Mucosa of descending colon (tissue), 3 donors: Measurements from ENCODE around the gene HOMER1. TPM values are rescaled to one million over a fixed set of nuclear protein-coding genes. Genes with fewer than 3 reads are reported as not detected.
A peak's percentile ranks its signal among the peaks of the same experiment; 100 is the strongest.

ENCODE experiments used
- ATAC-seq: fragments of 200-7000 bp; cut with Tn5 transposase; one replicate; pipeline ENCODE4 v1.9.1; 2020; ENCODE audit warnings: mild to moderate bottlenecking, moderate library complexity
- DNase-seq, 3 donors: peaks; one replicate each; pipeline ENCODE4 v3.0.0-alpha.2; 2020
- H3K36me3 ChIP-seq: fragments of 200-600 bp; one replicate; pipeline ENCODE4 v1.8.0; 2021; ENCODE audit warnings: low read depth, mild to moderate bottlenecking
- H3K4me1 ChIP-seq: fragments of 200-600 bp; one replicate; pipeline ENCODE4 v1.8.0; 2021; ENCODE audit warnings: low read depth, mild to moderate bottlenecking
- H3K4me3 ChIP-seq: fragments of 200-600 bp; one replicate; pipeline ENCODE4 v1.8.0; 2021; ENCODE audit warnings: mild to moderate bottlenecking
- H3K9me3 ChIP-seq: fragments of 200-600 bp; one replicate; pipeline ENCODE4 v1.8.0; 2021; ENCODE audit warnings: mild to moderate bottlenecking
- CTCF ChIP-seq: fragments of 200-600 bp; IDR thresholded peaks from one replicate; pipeline ENCODE4 v1.8.0; 2022; ENCODE audit warnings: antibody characterized with exemption, mild to moderate bottlenecking
- intact Hi-C, 2 donors: fragments of 100-400 bp; cut with DNase I in 1 of 2; cut with micrococcal nuclease in 1 of 2; formaldehyde crosslinking; loops; one replicate each; pipeline versions ENCODE4 v1.11.0 to v1.11.1; 2022; cut with DNase I, micrococcal nuclease
- total RNA-seq, 3 donors: library from RNA; stranded (reverse); fragmentation: NEBNext Ultra II Directional in 2 of 3; extraction: Animal tissue kit (Norgen Biotek cat#: 25700) in 2 of 3; gene quantifications; one replicate each; pipeline versions ENCODE4 v1.2.1 to v1.2.4, GENCODE V29; 2021 to 2023
- donor health status: DM: no; HTN: no; CAD: no; lungs with moderate emphysema.
- donor health status: DM: no; HTN: no; CAD: no.
- donor health status: DM: no; HTN: yes; CAD: no.

Gene HOMER1
- total RNA-seq, 3 donors from 2014 or later, result 1.1 to 7.4 (median 2.2) TPM

GRCh38 chr5:79420248-79420647, 93.7 kb downstream of the HOMER1 start:
- H3K9me3 ChIP-seq, result no peaks in the 10 kb centered on the region
- ATAC-seq (no peak), DNase-seq (no peak)
- H3K4me3 ChIP-seq, result no peak overlapping the region
- intact Hi-C loops, result no loop called here
- no peak for TF ChIP-seq CTCF
- no peaks in the 10 kb centered on the region for H3K4me1 ChIP-seq
- H3K36me3 ChIP-seq, result no peaks in the 10 kb centered on the region

- intact Hi-C loops, result no loop called here
- no peaks in the 10 kb centered on the region for H3K4me1 ChIP-seq
- TF ChIP-seq CTCF, result no peak
- no peak overlapping the region for H3K4me3 ChIP-seq
- no peak for ATAC-seq
- no peak for DNase-seq
- no peaks in the 10 kb centered on the region for H3K9me3 ChIP-seq
- H3K36me3 ChIP-seq, result no peaks in the 10 kb centered on the region
Measured at GRCh38 chr5:79418276-79418675, 95.7 kb downstream of the HOMER1 start.

GRCh38 chr5:79417495-79417894, 96.4 kb downstream of the HOMER1 start:
- no peak overlapping the region for H3K4me3 ChIP-seq
- no peaks in the 10 kb centered on the region for H3K9me3 ChIP-seq
- TF ChIP-seq CTCF, result no peak
- DNase-seq, result no peak
- ATAC-seq, result no peak
- intact Hi-C loops, result no loop called here
- H3K36me3 ChIP-seq, result no peaks in the 10 kb centered on the region
- no peaks in the 10 kb centered on the region for H3K4me1 ChIP-seq

- TF ChIP-seq CTCF, result no peak
- Histone ChIP-seq H3K4me1 (no peaks in the 10 kb centered on the region), H3K4me3 (no peak overlapping the region), H3K9me3 (no peaks in the 10 kb centered on the region), H3K36me3 (no peaks in the 10 kb centered on the region)
- ATAC-seq (peak; percentile 51), DNase-seq (peak in 1 of 3 donors; percentile 22)
- intact Hi-C loops, result no loop called here
Measured at GRCh38 chr5:79416499-79416898, 97.4 kb downstream of the HOMER1 start.

GRCh38 chr5:79413112-79413511, 100.8 kb downstream of the HOMER1 start:
- TF ChIP-seq CTCF, result no peak
- no peaks in the 10 kb centered on the region for H3K4me1 ChIP-seq

GRCh38 chr5:79408028-79408427, 105.9 kb downstream of the HOMER1 start:
- intact Hi-C loops, result no loop called here
- H3K36me3 ChIP-seq, result no peaks in the 10 kb centered on the region
- no peak overlapping the region for H3K4me3 ChIP-seq
- ATAC-seq (no peak), DNase-seq (no peak)
- H3K9me3 ChIP-seq, result peaks cover 10% of the 10 kb centered on the region
- no peak for TF ChIP-seq CTCF
- H3K4me1 ChIP-seq, result no peaks in the 10 kb centered on the region

More at GRCh38 chr5:79413112-79413511, 100.8 kb downstream of the HOMER1 start:
- DNase-seq, result no peak
- peaks cover 10% of the 10 kb centered on the region for H3K9me3 ChIP-seq
- no peak for ATAC-seq
- intact Hi-C loops, result no loop called here
- no peak overlapping the region for H3K4me3 ChIP-seq
- H3K36me3 ChIP-seq, result no peaks in the 10 kb centered on the region
